ENCODE measurements around the gene PKIG. TPM values are rescaled to one million over a fixed set of nuclear protein-coding genes. Genes with fewer than 3 reads are reported as not detected.

PKIG gene
- total RNA-seq, 1 experiment from 2014 or later: 20.1 TPM

DNA sequence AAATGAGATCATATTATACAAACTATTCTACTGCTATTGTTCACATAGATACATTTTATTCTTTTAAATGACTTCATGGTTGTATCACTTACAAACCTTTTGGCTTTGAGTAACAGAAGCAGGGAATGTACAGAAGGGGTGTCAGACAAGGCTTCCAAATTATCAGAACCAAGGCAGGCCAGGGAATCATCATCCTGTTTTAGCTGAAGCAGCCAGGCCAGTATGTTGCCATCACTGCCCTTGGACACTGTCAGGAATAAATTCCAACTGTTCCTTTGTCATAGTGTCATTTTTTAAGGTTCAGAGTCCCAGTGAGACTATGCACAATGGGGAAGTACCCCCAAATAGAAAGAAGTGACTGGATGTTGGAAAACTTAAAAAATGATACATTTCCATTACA is 23.1 kb upstream of the PKIG start:
- H4K20me1 ChIP-seq (ENCODE audit: insufficient read depth): no peaks in the 10 kb centered on the region
- H3K9me3 ChIP-seq (ENCODE audit: control insufficient read depth in 1 of 2, insufficient read depth in 1 of 2, low read depth in 1 of 2, low read length in 2 of 2): no peaks in the 10 kb centered on the region
- no peak overlapping the region for H2AFZ ChIP-seq (ENCODE audit: low read depth, low read length, poor library complexity, severe bottlenecking)
- H3K36me3 ChIP-seq (ENCODE audit: control insufficient read depth in 1 of 2, insufficient read depth in 2 of 2, low read length in 2 of 2): no peaks in the 10 kb centered on the region
- no peak overlapping the region for H3K4me3 ChIP-seq (replicated peaks in 1 of 2; ENCODE audit: low read depth in 1 of 2, low read length in 2 of 2)
- CTCF ChIA-PET: no interaction called here
- ATAC-seq: no peak
- POLR2A ChIA-PET: no interaction called here
- no peak overlapping the region for H3K27ac ChIP-seq (ENCODE audit: low read depth, low read length)
- no peak overlapping the region for H3K9ac ChIP-seq (ENCODE audit: low read length)
- H3K4me1 ChIP-seq (ENCODE audit: control insufficient read depth in 1 of 2, insufficient read depth in 2 of 2, low read length in 2 of 2): no peaks in the 10 kb centered on the region
- no peak for TF ChIP-seq YY1 (IDR thresholded peaks at IDR 0.05; ENCODE audit: extremely low read depth, insufficient replicate concordance, low read depth, low read length)
- no peak for TF ChIP-seq ZFX (IDR thresholded peaks at IDR 0.05)
- no peak for TF ChIP-seq SIN3A (IDR thresholded peaks at IDR 0.05; ENCODE audit: low read depth)
- TF ChIP-seq, protein P1, sequence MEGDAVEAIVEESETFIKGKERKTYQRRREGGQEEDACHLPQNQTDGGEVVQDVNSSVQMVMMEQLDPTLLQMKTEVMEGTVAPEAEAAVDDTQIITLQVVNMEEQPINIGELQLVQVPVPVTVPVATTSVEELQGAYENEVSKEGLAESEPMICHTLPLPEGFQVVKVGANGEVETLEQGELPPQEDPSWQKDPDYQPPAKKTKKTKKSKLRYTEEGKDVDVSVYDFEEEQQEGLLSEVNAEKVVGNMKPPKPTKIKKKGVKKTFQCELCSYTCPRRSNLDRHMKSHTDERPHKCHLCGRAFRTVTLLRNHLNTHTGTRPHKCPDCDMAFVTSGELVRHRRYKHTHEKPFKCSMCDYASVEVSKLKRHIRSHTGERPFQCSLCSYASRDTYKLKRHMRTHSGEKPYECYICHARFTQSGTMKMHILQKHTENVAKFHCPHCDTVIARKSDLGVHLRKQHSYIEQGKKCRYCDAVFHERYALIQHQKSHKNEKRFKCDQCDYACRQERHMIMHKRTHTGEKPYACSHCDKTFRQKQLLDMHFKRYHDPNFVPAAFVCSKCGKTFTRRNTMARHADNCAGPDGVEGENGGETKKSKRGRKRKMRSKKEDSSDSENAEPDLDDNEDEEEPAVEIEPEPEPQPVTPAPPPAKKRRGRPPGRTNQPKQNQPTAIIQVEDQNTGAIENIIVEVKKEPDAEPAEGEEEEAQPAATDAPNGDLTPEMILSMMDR (IDR thresholded peaks at IDR 0.05 in 2 of 3, conservative IDR thresholded peaks at IDR 0.05 in 1 of 3; ENCODE audit: borderline replicate concordance in 1 of 3, insufficient read depth in 1 of 3, low read depth in 2 of 3, low read length in 2 of 3): no peak
- TF ChIP-seq SRF (IDR thresholded peaks at IDR 0.05; ENCODE audit: low read depth): no peak
- no peak for TF ChIP-seq MAX (IDR thresholded peaks at IDR 0.05)
- TF ChIP-seq RAD21 (IDR thresholded peaks at IDR 0.05; ENCODE audit: low read depth): no peak
- no peak for TF ChIP-seq FOSL1 (IDR thresholded peaks at IDR 0.05; ENCODE audit: low read depth)
- no peak for TF ChIP-seq REST (IDR thresholded peaks at IDR 0.05; ENCODE audit: low read depth)
- TF ChIP-seq ELF1 (IDR thresholded peaks at IDR 0.05; ENCODE audit: borderline replicate concordance, low read depth): no peak
- no peak for TF ChIP-seq ATF3 (IDR thresholded peaks at IDR 0.05)
- no peak for TF ChIP-seq POLR2A (IDR thresholded peaks at IDR 0.05; ENCODE audit: borderline replicate concordance, extremely low read depth, insufficient read depth, insufficient read length)
- TF ChIP-seq JUND (IDR thresholded peaks at IDR 0.05): no peak
- TF ChIP-seq ZBTB33 (IDR thresholded peaks at IDR 0.05; ENCODE audit: extremely low read depth, insufficient replicate concordance, low read length): no peak
- TF ChIP-seq EZH2phosphoT487 (IDR thresholded peaks at IDR 0.05; ENCODE audit: borderline replicate concordance): no peak
- TF ChIP-seq EGR1 (IDR thresholded peaks at IDR 0.05; ENCODE audit: low read depth): no peak
- no peak for TF ChIP-seq CEBPB (IDR thresholded peaks at IDR 0.05; ENCODE audit: low read depth)
- no peak for TF ChIP-seq ZNF274 (IDR thresholded peaks at IDR 0.05; ENCODE audit: low read depth, low read length)
- no peak for TF ChIP-seq EZH2 (IDR thresholded peaks at IDR 0.05)
- no peak for TF ChIP-seq TCF7L2 (IDR thresholded peaks at IDR 0.05; ENCODE audit: borderline replicate concordance, extremely low read depth, insufficient read depth, insufficient read length)
- no peaks in the 10 kb centered on the region for H3K9me2 ChIP-seq (ENCODE audit: insufficient read depth)
- RAD21 ChIA-PET (ENCODE audit: low non-redundant PET in 1 of 2, low total read pairs in 2 of 2, uncharacterized antibody in 2 of 2, unreplicated experiment in 2 of 2): no interaction called here
- no peaks in the 10 kb centered on the region for H3K79me2 ChIP-seq (ENCODE audit: insufficient read depth, low read length)
- no TSS peak for BruUV-seq (replicated peaks)
- H3K4me2 ChIP-seq (ENCODE audit: low read length): no peak overlapping the region
- intact Hi-C loops (cut with micrococcal nuclease): no loop called here
- no peaks in the 10 kb centered on the region for H3K27me3 ChIP-seq (ENCODE audit: insufficient read depth, low read length)
- no peak for DNase-seq (ENCODE audit: low read depth, low spot score)
